ENCODE measurements around the gene ZNF335. TPM values are rescaled to one million over a fixed set of nuclear protein-coding genes. Genes with fewer than 3 reads are reported as not detected.
"Not testable (repeated sequence)": the region's sequence is repeated elsewhere in the genome, so short reads cannot be mapped to it uniquely, and the experiment has no call there.

ZNF335 gene
- total RNA-seq, 2 donors from 2014 or later: 12.6 to 13.7 TPM

- no peak for DNase-seq (ENCODE audit: low spot score)
- intact Hi-C loops (cut with DNase I): loop anchor here in 1 of 2 donors (10.0 kb wide), 1 partner anchor 141 kb away; no protein-coding TSS in a partner anchor
These were observed 26.3 kb downstream of the ZNF335 start for GRCh38 chr20:45945678-45946148.

- intact Hi-C loops (cut with DNase I): loop anchor here in 1 of 2 donors (10.0 kb wide), 1 partner anchor 140 kb away; no protein-coding TSS in a partner anchor
- DNase-seq (ENCODE audit: low spot score): no peak
These were observed 26.9 kb downstream of the ZNF335 start for GRCh38 chr20:45944965-45945677.

- DNase-seq (ENCODE audit: low spot score): no peak
- intact Hi-C loops (cut with DNase I): loop anchor here in 1 of 2 donors (10.0 kb wide), 1 partner anchor 140 kb away; no protein-coding TSS in a partner anchor
These were observed 27.6 kb downstream of the ZNF335 start for GRCh38 chr20:45944151-45944964.

- no peak for DNase-seq (ENCODE audit: low spot score)
- intact Hi-C loops (cut with DNase I): loop anchor here in 1 of 2 donors (10.0 kb wide), 1 partner anchor 139 kb away; no protein-coding TSS in a partner anchor
These were observed 28.4 kb downstream of the ZNF335 start for GRCh38 chr20:45943613-45944012.

- DNase-seq (ENCODE audit: low spot score): no peak
- intact Hi-C loops (cut with DNase I): loop anchor here in 1 of 2 donors (10.0 kb wide), 1 partner anchor 136 kb away; no protein-coding TSS in a partner anchor
These were observed 31.5 kb downstream of the ZNF335 start for GRCh38 chr20:45940469-45940868.

GRCh38 chr20:45940053-45940452, 31.9 kb downstream of the ZNF335 start:
- intact Hi-C loops (cut with DNase I): loop anchor here in 1 of 2 donors (10.0 kb wide), 1 partner anchor 135 kb away; no protein-coding TSS in a partner anchor
- DNase-seq (ENCODE audit: low spot score): no peak

GRCh38 chr20:45938727-45939438, 33.1 kb downstream of the ZNF335 start:
- intact Hi-C loops (cut with DNase I): loop anchor here in 1 of 2 donors (10.0 kb wide), 1 partner anchor 114 kb away; the partner anchor contains the start of gene TNNC2
- no peak for DNase-seq (ENCODE audit: low spot score)

- DNase-seq (ENCODE audit: low spot score): no peak
- intact Hi-C loops (cut with DNase I): loop anchor here in 1 of 2 donors (10.0 kb wide), 1 partner anchor 113 kb away; the partner anchor contains the start of gene TNNC2
These were observed 34.2 kb downstream of the ZNF335 start for GRCh38 chr20:45937765-45938164.

GRCh38 chr20:45935416-45936046, 36.5 kb downstream of the ZNF335 start:
- intact Hi-C loops (cut with DNase I): loop anchor here in 1 of 2 donors (10.0 kb wide), 1 partner anchor 111 kb away; the partner anchor contains the start of gene TNNC2

GRCh38 chr20:45934586-45935415, 37.2 kb downstream of the ZNF335 start, which contains the start of gene PCIF1:
TSS of gene PCIF1 (plus strand) at chr20:45934683. CDS start at chr20:45939000, 4,317 bp downstream.
- intact Hi-C loops (cut with DNase I): loop anchor here in 1 of 2 donors (10.0 kb wide), 1 partner anchor 110 kb away; the partner anchor contains the start of gene TNNC2
- peak; percentile 99 for DNase-seq (ENCODE audit: low spot score)

More at GRCh38 chr20:45935416-45936046, 36.5 kb downstream of the ZNF335 start:
- DNase-seq (ENCODE audit: low spot score): no peak

- intact Hi-C loops (cut with DNase I): loop anchor here in 1 of 2 donors (10.0 kb wide), 1 partner anchor 109 kb away; the partner anchor contains the start of gene TNNC2
- DNase-seq (ENCODE audit: low spot score): peak; percentile 91
These were observed 37.9 kb downstream of the ZNF335 start for GRCh38 chr20:45934046-45934585.

GRCh38 chr20:45933266-45934045, 38.5 kb downstream of the ZNF335 start:
- DNase-seq (ENCODE audit: low spot score): peak; percentile 87

GRCh38 chr20:45931680-45932079, 40.3 kb downstream of the ZNF335 start:
- intact Hi-C loops (cut with DNase I): loop anchor here in 1 of 2 donors (10.0 kb wide), 1 partner anchor 107 kb away; the partner anchor contains the start of gene TNNC2
- DNase-seq (ENCODE audit: low spot score): not testable (repeated sequence)

More at GRCh38 chr20:45933266-45934045, 38.5 kb downstream of the ZNF335 start:
- intact Hi-C loops (cut with DNase I): loop anchor here in 1 of 2 donors (10.0 kb wide), 1 partner anchor 109 kb away; the partner anchor contains the start of gene TNNC2

GRCh38 chr20:45927071-45927878, 44.7 kb downstream of the ZNF335 start:
- intact Hi-C loops (cut with DNase I): no loop called here
- no peak for DNase-seq (ENCODE audit: low spot score)

- intact Hi-C loops (cut with DNase I): no loop called here
- DNase-seq (ENCODE audit: low spot score): no peak
These were observed 45.3 kb downstream of the ZNF335 start for GRCh38 chr20:45926731-45927070.

All from posterior vena cava (tissue), 2 donors.